GM12865 (cell line): ENCODE results near the gene ITGB8.

Experiments
- DNase-seq: peaks from one replicate; pipeline ENCODE4 v3.0.0; 2010; ENCODE audit warnings: low read depth
- H3K4me3 ChIP-seq: 2 replicates; pipeline ENCODE4 v1.5.1; 2011; ENCODE audit warnings: mild to moderate bottlenecking, low read depth, low read length, control low read depth
- CTCF ChIP-seq: IDR thresholded peaks from 2 replicates; pipeline ENCODE4 v1.5.1; 2011; ENCODE audit warnings: low read length, control low read depth, low read depth, inconsistent platforms; ENCODE audit not compliant: insufficient read depth; ENCODE audit errors: missing control alignments

The ITGB8 gene

GRCh38 chr7:20331910-20332813 is 1.5 kb downstream of the ITGB8 start:
- peak overlapping the region; percentile 60 for H3K4me3 ChIP-seq
- DNase-seq = no peak
- no peak for TF ChIP-seq CTCF

- DNase-seq = no peak
- no peak for TF ChIP-seq CTCF
- H3K4me3 ChIP-seq = no peak overlapping the region
Observed at GRCh38 chr7:20338285-20338684, 7.6 kb downstream of the ITGB8 start.

- TF ChIP-seq CTCF = no peak
- DNase-seq = no peak
- H3K4me3 ChIP-seq = no peak overlapping the region
Observed at GRCh38 chr7:20340839-20341238, 10.1 kb downstream of the ITGB8 start.

GRCh38 chr7:20343205-20343604 is 12.5 kb downstream of the ITGB8 start:
- no peak for TF ChIP-seq CTCF
- H3K4me3 ChIP-seq = no peak overlapping the region
- no peak for DNase-seq

GRCh38 chr7:20343941-20344340 is 13.2 kb downstream of the ITGB8 start:
- TF ChIP-seq CTCF = no peak
- no peak overlapping the region for H3K4me3 ChIP-seq
- no peak for DNase-seq

- DNase-seq = no peak
- no peak overlapping the region for H3K4me3 ChIP-seq
- no peak for TF ChIP-seq CTCF
Observed at GRCh38 chr7:20344396-20344795, 13.7 kb downstream of the ITGB8 start.

- TF ChIP-seq CTCF = no peak
- DNase-seq = no peak
Observed at GRCh38 chr7:20346577-20346976, 15.9 kb downstream of the ITGB8 start.

More at GRCh38 chr7:20346577-20346976, 15.9 kb downstream of the ITGB8 start:
- H3K4me3 ChIP-seq = no peak overlapping the region
